ENCODE data around the gene CDC45. TPM values are rescaled to one million over a fixed set of nuclear protein-coding genes. Genes with fewer than 3 reads are reported as not detected.

The CDC45 gene
- polyA plus RNA-seq, 1 donor (not counting 4 experiments of a cell fraction or from before 2014, with no cell fraction given) = 22.7 TPM

DNA sequence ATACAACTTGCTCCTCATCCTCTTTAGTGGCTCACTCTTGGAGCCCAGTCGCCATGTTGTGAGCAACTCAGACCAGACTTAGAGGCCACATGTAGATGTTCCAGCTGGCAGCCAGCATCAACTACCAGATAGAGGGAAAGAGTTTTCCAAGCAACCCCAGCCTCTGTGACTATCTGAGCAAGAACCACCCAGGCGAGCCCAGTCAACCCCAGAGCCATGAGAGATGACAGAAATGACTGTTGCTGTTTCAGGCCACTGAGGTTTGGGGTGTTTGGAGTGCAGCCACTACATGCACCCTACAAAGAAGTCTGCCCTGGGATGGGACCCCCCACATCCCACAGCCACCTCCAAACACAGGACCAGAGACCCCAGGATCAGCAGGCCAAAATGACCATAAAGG lies 69.2 kb downstream of the CDC45 start:
- FAIRE-seq = no peak
- Histone ChIP-seq H3K9ac (ENCODE audit: control insufficient read depth, extremely low read depth, insufficient read depth, low read length) (no peak overlapping the region), H4K20me1 (ENCODE audit: control insufficient read depth, extremely low read depth, insufficient read depth, low read length) (no peaks in the 10 kb centered on the region), H3K4me3 (ENCODE audit: control insufficient read depth in 2 of 3, extremely low read depth in 1 of 3, insufficient read depth in 2 of 3, low read depth in 1 of 3, low read length in 3 of 3) (no peak overlapping the region), H3K36me3 (ENCODE audit: control insufficient read depth in 2 of 2, extremely low read depth in 1 of 2, insufficient read depth in 2 of 2, low read length in 2 of 2) (no peaks in the 10 kb centered on the region), H3K79me2 (ENCODE audit: control insufficient read depth, insufficient read depth, low read length) (no peaks in the 10 kb centered on the region), H3K27me3 (ENCODE audit: control insufficient read depth, extremely low read depth, insufficient read depth, low read length) (peaks cover 4% of the 10 kb centered on the region), H3K9me1 (ENCODE audit: control insufficient read depth, extremely low read depth, insufficient read depth, low read length) (no peaks in the 10 kb centered on the region), H3K4me1 (ENCODE audit: control insufficient read depth, extremely low read depth, insufficient read depth, low read length) (no peaks in the 10 kb centered on the region), H3K9me3 (ENCODE audit: control insufficient read depth, low read depth, low read length) (no peaks in the 10 kb centered on the region), H2AFZ (ENCODE audit: control insufficient read depth, low read length) (no peak overlapping the region), H3K27ac (ENCODE audit: control insufficient read depth, insufficient read depth, low read length) (no peak overlapping the region), H3K4me2 (ENCODE audit: control insufficient read depth, extremely low read depth, insufficient read depth, low read depth, low read length) (no peak overlapping the region)
- no peak for DNase-seq (ENCODE audit: low read depth, low spot score)
- TF ChIP-seq EZH2 (IDR thresholded peaks at IDR 0.05; ENCODE audit: low read length) = no peak
- TF ChIP-seq, protein P1, sequence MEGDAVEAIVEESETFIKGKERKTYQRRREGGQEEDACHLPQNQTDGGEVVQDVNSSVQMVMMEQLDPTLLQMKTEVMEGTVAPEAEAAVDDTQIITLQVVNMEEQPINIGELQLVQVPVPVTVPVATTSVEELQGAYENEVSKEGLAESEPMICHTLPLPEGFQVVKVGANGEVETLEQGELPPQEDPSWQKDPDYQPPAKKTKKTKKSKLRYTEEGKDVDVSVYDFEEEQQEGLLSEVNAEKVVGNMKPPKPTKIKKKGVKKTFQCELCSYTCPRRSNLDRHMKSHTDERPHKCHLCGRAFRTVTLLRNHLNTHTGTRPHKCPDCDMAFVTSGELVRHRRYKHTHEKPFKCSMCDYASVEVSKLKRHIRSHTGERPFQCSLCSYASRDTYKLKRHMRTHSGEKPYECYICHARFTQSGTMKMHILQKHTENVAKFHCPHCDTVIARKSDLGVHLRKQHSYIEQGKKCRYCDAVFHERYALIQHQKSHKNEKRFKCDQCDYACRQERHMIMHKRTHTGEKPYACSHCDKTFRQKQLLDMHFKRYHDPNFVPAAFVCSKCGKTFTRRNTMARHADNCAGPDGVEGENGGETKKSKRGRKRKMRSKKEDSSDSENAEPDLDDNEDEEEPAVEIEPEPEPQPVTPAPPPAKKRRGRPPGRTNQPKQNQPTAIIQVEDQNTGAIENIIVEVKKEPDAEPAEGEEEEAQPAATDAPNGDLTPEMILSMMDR (optimal IDR thresholded peaks at IDR 0.05 in 1 of 3, IDR thresholded peaks at IDR 0.05 in 1 of 3, conservative IDR thresholded peaks at IDR 0.05 in 1 of 3; ENCODE audit: extremely low read depth in 1 of 3, insufficient read depth in 2 of 3, low read length in 3 of 3) = no peak
- dilution Hi-C loops (cut with MboI; ENCODE audit: extremely low pct_ligation_motif_present, low sequenced_read_pairs) = no loop called here

GRCh38 chr22:19549428-19549827 lies 69.7 kb downstream of the CDC45 start:
- dilution Hi-C loops (cut with MboI; ENCODE audit: extremely low pct_ligation_motif_present, low sequenced_read_pairs) = no loop called here
- FAIRE-seq = no peak
- no peaks in the 10 kb centered on the region for H3K4me1 ChIP-seq (ENCODE audit: control insufficient read depth, extremely low read depth, insufficient read depth, low read length)

More at GRCh38 chr22:19549428-19549827, 69.7 kb downstream of the CDC45 start:
- no peak overlapping the region for H3K9ac ChIP-seq (ENCODE audit: control insufficient read depth, extremely low read depth, insufficient read depth, low read length)
- H3K9me1 ChIP-seq (ENCODE audit: control insufficient read depth, extremely low read depth, insufficient read depth, low read length) = no peaks in the 10 kb centered on the region
- no peak for DNase-seq (ENCODE audit: low read depth, low spot score)
- H3K27ac ChIP-seq (ENCODE audit: control insufficient read depth, insufficient read depth, low read length) = no peak overlapping the region
- TF ChIP-seq, protein P1 (optimal IDR thresholded peaks at IDR 0.05 in 1 of 3, IDR thresholded peaks at IDR 0.05 in 1 of 3, conservative IDR thresholded peaks at IDR 0.05 in 1 of 3; ENCODE audit: extremely low read depth in 1 of 3, insufficient read depth in 2 of 3, low read length in 3 of 3) = no peak
- TF ChIP-seq EZH2 (IDR thresholded peaks at IDR 0.05; ENCODE audit: low read length) = no peak
- H3K27me3 ChIP-seq (ENCODE audit: control insufficient read depth, extremely low read depth, insufficient read depth, low read length) = peaks cover 4% of the 10 kb centered on the region
- H3K79me2 ChIP-seq (ENCODE audit: control insufficient read depth, insufficient read depth, low read length) = no peaks in the 10 kb centered on the region
- no peaks in the 10 kb centered on the region for H3K36me3 ChIP-seq (ENCODE audit: control insufficient read depth in 2 of 2, extremely low read depth in 1 of 2, insufficient read depth in 2 of 2, low read length in 2 of 2)
- no peak overlapping the region for H3K4me3 ChIP-seq (ENCODE audit: control insufficient read depth in 2 of 3, extremely low read depth in 1 of 3, insufficient read depth in 2 of 3, low read depth in 1 of 3, low read length in 3 of 3)
- no peaks in the 10 kb centered on the region for H4K20me1 ChIP-seq (ENCODE audit: control insufficient read depth, extremely low read depth, insufficient read depth, low read length)
- no peaks in the 10 kb centered on the region for H3K9me3 ChIP-seq (ENCODE audit: control insufficient read depth, low read depth, low read length)
- no peak overlapping the region for H2AFZ ChIP-seq (ENCODE audit: control insufficient read depth, low read length)
- H3K4me2 ChIP-seq (ENCODE audit: control insufficient read depth, extremely low read depth, insufficient read depth, low read depth, low read length) = no peak overlapping the region
